DMS79 treated with DMSO at 0.1 percent for 48 hours (cell line): Measurements from ENCODE around the gene FMNL1.
"Not testable (repeated sequence)": the region's sequence is repeated elsewhere in the genome, so short reads cannot be mapped to it uniquely, and the experiment has no call there.

Source experiments
- DNase-seq: peaks from one replicate; lab custom pipeline; 2025; lab: John Stamatoyannopoulos, UW

Gene FMNL1

DNA sequence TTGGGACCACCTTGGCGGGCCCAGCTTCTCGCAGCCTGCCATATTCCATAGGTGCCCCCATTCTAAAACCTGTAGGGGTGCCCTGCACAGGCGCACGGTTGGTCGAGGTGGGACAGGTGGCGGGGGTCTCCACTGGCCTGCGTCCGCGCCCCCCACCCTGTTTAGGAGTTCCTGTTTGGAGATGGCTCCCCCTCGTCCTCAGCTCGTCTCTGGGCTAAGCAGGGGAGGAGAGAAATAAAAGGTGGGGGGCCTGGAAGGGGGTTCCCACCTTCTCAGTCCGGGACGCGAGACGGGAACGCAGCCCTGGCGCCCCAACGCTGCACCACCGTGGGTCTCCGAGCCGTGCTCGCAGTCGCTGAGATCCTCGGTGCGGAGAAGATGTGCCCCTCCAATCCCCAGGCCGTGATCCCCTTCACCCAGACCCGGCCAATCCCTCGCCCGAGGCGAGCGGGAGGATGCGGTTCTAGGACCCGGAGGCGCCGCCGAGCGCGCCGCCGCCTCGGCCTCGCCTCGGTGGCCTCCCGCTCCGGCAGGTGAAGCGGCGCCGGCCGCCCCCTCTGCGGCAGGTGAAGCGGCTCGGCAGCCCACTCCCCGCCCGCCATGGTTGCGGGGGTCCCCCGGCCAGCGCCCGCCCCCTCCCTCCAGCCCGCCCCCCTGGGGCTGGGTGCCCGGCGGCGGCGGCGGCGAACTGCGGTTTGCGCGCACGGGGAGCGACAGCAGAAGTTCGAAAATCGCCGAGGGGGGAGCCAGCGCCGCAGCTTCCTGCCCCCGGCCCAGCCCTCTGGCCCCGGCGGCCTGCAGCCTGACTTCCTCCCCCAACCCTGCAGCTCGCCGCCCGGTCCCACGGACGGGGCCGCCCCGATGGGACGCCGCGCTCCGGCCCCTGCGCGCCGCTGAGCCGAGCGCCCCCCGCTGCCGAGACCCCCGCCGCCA is at the start of gene FMNL1:
Gene FMNL1, plus strand, starts transcription at position 805 of the 933 bp plus-strand sequence. CDS start 240 bp downstream, outside the sequence.
- DNase-seq = peak; percentile 25

DNA sequence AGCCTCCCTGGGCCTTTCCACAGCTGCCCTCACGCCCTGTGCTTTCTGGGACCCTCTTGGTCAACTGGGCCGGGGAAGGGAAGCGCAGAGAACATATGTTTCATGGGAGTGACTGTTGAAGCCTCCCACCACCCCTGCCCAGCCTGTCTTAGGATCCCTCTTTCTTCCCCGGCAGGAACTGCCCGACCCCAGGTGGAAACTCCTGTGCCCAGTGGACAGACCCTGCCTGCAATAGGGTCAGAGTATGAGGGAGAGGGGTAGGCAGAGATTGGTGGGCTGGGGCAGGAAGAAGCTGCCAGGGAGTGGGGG is 49.5 kb upstream of the FMNL1 start:
- DNase-seq = no peak

DNA sequence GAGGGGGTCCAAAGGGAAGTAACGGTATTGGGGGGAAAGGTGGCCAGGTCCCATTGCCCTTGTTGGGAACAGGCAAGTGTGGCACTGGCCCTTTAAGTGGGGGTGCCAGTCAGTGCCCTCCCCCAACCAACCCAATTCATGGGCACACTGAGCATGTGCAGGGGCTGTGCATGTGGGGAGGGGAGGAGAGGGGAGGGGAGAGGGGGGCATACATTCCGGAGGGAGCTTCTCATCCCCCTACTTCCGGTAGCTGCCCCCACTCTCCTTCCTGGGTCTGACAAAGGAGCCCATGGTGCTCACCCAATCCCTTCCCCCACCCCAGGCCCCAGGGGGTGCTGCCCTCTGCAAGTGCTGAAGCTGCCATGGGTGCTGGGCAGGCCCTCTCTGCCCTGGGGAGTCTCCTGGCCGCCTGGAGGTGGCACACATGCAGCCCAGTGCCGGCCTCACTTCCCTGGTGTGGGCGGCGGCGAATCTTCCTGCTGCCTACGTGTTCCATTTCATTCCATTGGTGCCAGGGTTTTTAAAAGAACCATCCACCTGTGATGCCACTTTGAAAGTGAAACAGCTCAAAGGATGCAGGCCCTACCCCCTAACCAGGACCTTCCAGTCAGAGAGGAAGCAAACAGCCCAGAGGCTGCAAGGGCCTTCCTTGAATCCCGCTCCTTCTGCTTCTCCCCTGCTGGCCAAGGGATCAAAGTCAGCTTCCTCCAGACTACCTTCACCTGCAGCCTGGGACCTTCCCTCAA is 49.0 kb upstream of the FMNL1 start:
- DNase-seq = no peak

DNA sequence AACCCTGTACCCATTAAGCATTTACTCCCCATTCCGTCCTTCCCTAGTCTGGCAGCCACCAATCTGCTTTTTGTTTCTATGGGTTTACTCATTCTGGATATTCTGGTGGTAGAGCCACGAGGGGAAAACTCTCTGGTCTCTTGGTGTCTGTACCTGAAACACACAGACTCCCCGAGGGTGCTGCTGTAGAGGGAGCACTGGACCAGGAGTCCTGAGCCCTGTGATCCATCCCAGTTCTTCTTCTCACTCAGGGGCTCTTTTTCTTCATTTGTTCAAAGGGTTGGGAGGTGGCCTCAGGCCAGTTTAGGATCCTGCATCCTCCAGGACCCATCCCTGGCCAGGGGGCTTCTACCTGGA is 45.9 kb upstream of the FMNL1 start:
- DNase-seq = no peak

DNA sequence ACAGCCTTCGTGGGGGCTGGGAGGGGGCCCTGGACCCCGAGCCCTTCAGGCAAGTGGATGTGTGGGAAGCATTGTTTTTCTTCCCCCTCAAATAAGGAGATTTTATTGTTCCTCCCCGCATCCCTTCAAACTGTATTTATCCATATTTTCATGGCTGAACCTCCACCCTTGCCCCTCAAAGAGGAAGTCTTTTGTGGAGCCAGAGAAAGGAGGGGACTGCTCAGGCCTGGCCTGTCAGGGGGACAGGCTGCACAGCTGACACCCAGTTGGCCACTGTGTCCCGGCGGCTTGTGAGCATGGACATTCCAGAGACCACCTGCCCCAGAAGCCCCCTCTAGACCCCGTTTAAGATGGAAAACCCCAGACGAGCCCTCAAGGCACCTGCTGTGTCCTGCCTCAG is 44.1 kb upstream of the FMNL1 start:
- no peak for DNase-seq

DNA sequence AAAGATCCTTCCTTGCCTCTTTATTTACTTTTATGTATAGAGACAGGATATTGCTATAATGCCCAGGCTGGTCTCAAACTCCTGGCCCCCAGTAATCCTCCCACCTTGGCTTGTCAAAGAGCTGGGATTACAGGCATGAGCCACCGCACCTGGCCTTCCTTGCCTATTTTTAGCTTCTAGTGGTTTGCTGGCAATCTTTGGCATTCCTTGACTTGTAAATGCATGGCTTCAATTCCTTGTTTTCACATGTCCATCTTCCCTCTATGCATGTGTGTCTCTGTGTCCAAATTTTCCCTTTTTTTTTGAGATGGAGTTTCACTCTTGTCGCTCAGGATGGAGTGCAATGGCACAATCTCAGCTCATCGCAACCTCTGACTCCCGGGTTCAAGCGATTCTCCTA is 37.5 kb upstream of the FMNL1 start:
- DNase-seq = no peak

DNA sequence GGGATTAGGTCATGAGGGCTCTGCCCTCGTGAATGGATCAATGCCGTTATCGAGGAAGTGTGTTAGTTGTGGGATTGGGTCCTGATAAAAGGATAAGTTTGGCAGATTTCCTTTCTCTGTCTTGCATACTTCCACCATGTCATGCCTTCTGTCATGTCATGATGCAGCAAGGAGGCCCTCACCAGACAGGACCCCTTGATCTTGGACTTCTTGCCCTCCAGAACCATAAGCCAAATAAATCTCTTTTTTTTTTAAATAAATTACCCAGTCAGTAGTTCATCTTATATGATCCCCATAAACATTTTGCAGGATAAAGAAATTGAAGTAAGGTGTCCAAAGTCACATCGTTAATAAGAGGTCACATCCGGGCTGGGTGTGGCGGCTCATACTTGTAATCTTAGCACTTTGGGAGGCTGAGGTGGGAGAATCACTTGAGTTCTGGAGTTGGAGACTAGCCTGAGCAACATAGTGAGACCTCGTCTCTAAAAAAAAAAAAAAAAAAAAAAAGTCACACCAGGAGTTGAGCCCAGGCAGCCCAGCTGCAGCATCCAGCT is 34.8 kb upstream of the FMNL1 start:
- DNase-seq = no peak

GRCh38 chr17:45189009-45189408 is 32.7 kb upstream of the FMNL1 start:
- no peak for DNase-seq

DNA sequence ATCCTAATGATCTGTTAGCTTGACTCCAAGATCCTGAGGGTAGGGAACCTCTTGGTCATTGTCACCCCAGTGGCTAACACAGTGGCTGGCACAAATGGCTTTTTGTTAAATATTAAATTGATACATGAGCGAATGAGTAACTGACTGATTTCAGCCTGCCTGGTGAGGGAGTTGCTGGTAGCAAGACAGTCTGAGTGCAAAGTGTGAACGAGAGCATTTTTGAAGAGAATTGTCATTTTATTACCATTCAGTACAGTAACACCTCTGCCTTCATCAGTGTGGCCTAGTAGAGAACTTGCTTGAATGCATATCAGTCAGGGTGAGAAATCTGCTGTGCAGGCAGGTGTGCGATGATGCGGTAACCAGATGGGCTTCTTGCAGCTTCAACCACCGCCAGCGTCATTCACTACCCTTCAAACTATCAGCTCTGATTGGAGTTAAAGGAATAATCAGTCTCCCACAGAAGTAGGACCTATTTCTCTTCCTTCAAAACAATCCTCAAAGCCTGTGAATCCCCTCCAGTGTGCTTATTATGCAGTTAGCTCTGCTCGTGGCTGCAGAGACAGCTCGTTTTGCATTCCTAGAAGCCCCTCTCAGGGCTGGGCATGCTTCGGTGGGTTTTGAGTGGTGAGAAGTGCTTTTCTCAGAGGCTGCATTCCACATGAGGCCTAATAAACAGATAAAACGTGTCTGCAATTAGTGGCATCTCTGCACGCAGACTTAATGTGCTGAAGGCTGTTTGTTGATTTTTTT is 31.0 kb upstream of the FMNL1 start:
- peak; percentile 71 for DNase-seq

GRCh38 chr17:45195424-45195823 is 26.3 kb upstream of the FMNL1 start:
- DNase-seq = no peak

DNA sequence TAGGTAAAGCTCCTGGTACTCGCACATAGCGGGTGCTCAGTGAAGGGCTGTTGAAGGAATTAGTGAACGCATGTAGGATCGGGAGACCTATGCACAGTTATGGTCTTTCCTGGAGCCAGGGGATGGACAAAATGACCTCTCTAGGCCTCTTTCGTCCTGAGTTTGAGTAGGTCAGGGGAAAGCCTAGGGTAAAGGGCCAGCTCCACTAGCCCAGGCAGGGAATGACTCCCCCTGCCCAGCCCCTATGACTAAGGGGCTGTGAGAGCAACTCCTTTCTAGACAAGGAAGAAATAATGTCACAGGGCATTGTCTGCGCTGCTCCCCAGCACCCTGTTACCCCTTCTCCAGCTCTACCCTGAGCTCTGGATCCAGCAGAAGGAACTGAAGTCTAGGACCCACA is 24.6 kb upstream of the FMNL1 start:
- no peak for DNase-seq

DNA sequence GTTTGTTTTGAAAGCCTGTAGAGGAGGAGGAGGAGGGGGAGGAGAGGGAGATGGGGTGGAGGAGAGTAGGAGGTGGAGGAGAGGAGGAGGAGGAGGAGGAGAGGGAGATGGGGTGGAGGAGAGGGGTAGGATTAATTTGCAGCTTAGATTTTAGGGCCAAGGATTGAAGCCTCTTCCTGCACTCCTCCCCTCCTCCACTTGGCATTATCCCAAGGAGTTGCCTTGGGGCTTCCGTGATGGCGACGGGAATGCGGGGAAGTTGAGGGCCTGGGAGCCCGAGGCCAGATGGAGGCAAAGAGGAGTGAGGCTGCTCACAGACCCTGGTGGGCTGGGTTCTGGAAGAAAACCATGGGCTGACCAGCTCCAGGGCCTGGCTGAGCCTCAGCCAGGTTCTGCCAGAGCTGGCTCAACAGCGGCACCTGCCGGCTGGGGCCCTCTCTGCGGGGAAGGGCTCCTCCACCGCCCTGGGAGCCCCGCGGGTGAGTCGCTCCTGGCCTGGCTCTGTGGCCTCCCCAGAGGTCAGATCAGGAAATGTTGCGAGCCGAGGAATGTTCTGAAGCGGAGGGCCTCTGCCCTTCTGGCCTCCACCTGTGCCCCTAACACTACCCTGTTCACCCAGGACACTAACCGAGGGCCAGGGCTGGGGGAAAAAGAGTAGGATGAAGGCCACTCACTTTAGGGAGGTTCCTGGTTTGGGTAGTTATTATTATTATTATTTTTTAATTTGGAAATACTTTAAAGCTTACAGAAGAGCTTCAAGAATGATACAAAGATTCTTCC is 23.9 kb upstream of the FMNL1 start:
- peak; percentile 73 for DNase-seq

DNA sequence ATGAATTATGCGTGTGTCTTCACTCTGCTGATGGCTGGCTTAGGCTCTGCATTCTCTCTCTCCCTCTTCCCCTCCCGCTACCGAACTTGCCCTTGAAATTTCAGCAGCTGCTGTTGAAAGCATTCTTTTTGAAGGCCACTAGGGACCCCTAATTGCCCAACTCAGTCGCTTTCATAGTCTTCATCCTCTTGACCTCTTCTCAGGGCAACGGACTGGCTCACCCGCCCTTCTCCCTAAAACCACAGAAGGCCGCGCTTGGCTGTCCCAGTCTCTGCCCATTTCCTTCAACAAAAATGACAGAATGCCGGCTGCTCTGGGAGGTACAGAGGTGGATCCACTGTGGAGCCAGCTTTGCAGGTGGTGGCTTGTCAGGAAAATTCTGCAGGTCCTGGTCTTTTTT is 21.0 kb upstream of the FMNL1 start:
- DNase-seq = no peak

GRCh38 chr17:45201457-45201856 is 20.2 kb upstream of the FMNL1 start:
- DNase-seq = no peak

- DNase-seq = not testable (repeated sequence)
Measured at GRCh38 chr17:45201880-45202279, 19.8 kb upstream of the FMNL1 start.

DNA sequence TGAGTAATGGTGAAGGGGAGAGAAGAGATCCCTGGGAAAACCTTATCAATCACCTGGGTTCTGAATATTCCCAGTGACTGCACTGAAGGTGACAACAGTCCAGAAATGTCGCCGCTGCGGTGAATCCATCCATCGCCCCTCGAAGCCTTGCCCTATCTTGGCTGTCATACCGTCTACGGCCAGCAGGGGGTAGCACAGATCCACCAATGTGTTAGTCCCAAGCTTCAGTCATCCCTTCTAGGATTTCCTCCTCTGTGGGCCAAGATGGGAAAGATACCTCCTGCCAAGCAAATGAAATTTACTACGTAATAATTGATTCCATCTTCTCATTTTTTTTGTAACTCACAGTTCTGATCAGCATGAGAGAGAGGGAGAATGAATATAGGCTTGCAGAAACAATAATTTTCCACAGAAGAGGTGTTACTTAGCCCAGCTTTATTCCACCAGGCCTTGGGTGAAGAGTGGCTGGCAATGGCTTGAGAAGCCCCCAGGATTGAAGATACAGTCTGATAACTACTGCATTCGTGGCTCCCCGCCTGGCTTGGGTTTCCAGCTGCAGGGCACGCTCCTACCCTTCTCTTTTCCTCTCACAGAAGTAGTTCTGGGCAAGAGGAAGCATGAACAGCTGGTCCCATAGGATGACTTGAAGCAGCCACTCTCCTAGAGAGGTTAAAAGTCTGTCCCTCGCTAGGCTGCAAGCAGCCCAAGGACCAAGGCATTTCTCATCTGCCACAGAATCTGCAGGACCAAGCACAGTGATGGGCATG is 2.6 kb upstream of the FMNL1 start:
- peak; percentile 77 for DNase-seq

DNA sequence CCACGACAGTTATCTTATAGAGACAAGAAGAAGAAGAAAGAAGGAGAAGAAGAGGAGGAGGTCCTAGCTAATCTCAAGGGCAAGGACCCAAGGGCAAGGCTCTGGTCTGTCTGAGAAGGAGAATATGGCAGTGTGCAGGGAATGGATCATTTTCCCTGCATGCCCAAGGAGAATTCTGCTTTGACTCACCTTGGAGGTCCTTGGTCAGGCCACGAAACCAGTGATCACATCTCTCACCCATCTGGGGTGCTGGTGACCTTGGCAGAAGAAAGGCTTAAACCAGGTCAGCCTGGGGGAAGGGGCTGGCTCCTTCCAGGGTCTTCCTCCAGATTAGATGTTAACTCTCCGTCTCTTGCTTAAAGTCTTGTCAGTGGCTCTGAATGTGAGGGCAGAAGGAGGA is 1.6 kb upstream of the FMNL1 start:
- DNase-seq = no peak

DNA sequence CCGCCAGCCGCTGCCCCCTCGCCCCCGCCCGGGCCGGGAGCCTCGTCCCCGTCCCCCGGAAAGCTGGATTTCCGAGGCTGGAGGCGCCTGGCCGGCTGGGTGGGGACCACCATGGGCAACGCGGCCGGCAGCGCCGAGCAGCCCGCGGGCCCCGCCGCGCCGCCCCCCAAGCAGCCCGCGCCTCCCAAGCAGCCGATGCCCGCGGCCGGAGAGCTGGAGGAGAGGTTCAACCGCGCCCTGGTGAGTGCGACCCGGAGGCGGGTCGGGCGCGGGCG is 266 bp downstream of the FMNL1 start:
- no peak for DNase-seq

DNA sequence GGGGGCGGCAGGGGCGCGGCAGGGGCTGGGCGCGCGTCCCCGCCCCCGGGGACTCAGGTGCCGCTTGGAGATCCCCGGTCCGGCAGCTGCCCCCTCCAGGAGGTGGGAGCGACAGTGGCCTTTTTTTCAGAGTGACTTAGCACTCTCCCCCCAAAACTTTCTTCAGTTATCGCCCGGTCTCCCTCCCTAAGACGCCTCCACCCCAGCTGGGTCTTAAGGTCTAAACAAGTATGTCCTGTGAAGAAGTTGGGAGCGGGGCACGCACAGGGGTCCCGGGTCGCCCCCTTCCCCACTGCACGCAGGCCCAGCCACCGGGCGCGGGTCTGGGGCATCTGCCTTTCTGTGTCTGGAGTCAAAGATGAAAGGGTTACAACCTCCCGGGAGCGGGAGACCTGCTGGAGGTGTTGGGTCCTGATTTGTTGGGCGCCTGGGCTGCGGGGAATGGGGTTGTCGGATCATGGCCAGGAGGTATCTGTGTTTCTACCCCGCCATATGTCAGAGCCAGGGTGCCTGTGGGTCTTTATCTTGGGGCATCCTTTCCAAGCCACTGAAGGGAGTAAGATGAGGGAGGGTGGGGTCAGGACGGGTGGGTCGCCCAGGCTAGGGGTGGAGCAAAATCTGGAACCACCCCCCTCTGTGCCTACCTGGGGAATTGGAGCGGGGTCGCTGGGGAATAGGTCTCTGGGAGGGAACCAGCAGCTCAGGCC is 757 bp downstream of the FMNL1 start:
- no peak for DNase-seq

DNA sequence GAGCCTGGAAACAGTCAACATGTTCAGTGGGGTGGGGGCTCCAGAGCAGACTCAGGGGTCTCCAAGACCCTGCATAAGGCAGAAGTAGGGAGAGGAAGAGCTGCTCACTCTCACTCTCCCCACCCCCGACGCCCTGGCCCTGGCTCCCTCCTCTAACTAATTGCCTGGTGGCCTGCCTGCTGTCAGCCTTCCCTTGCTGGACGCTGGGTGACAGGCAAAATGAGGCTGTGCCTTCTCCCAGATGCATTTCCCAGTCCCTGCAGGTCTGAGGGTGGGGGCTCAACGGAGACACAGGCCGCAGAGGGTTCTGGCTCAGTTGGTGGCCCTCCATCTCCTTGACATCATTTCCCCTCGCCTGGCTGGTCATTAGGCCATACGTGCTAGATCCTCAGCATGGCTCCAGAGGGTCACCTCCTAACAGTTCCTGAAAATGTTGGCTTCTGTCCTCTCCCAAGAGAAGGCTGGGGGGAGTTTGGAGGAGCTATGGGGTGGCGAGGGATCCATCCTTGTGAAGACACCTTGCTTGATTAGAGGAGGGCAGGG is 1.4 kb downstream of the FMNL1 start:
- no peak for DNase-seq
